ENCODE measurements around the gene FNDC3B. TPM values are rescaled to one million over a fixed set of nuclear protein-coding genes. Genes with fewer than 3 reads are reported as not detected.

The FNDC3B gene
- total and polyA plus RNA-seq, 4 donors = 23.3 to 74.2 (median 32.9) TPM

GRCh38 chr3:172236771-172237742 is 197.7 kb downstream of the FNDC3B start:
- 71% methylated on average over 5 of the region's 5 CpGs for WGBS
- Histone ChIP-seq H3K36me3 (ENCODE audit: control insufficient read depth in 4 of 4, insufficient read depth in 3 of 4, low read depth in 1 of 4, low read length in 3 of 4) (peaks cover 0 to 6% (median under 1%) of the 10 kb centered on the region in 4 donors), H3K27ac (ENCODE audit: low read depth in 1 of 2, low read length in 2 of 2) (no peak overlapping the region), H3K4me1 (ENCODE audit: control insufficient read depth in 4 of 4, insufficient read depth in 4 of 4, low read length in 3 of 4) (peaks cover 0 to 11% (median 3%) of the 10 kb centered on the region in 4 donors), H3K4me3 (ENCODE audit: low read depth in 1 of 3, low read length in 3 of 3) (no peak overlapping the region), H3K9me3 (ENCODE audit: control insufficient read depth in 4 of 4, low read length in 3 of 4) (peaks cover 0 to 2% (median 0%) of the 10 kb centered on the region in 4 donors), H3K9ac (ENCODE audit: low read depth in 1 of 2, low read length in 2 of 2) (no peak overlapping the region), H3K27me3 (ENCODE audit: control insufficient read depth in 4 of 4, insufficient read depth in 4 of 4, low read length in 3 of 4) (no peaks in the 10 kb centered on the region)
- TF ChIP-seq FOXA2 (IDR thresholded peaks at IDR 0.05) (no peak), TAF1 (conservative IDR thresholded peaks at IDR 0.05) (no peak), RAD21 (IDR thresholded peaks at IDR 0.05) (peak in 1 of 2 donors; percentile 44), REST (IDR thresholded peaks at IDR 0.05) (no peak), HNF4A (conservative IDR thresholded peaks at IDR 0.05) (no peak)
- DNase-seq (ENCODE audit: low spot score) = no peak

GRCh38 chr3:172238188-172238587 is 198.8 kb downstream of the FNDC3B start:
- Histone ChIP-seq H3K9ac (ENCODE audit: low read depth in 1 of 2, low read length in 2 of 2) (no peak overlapping the region), H3K4me3 (ENCODE audit: low read depth in 1 of 3, low read length in 3 of 3) (no peak overlapping the region), H3K36me3 (ENCODE audit: control insufficient read depth in 4 of 4, insufficient read depth in 3 of 4, low read depth in 1 of 4, low read length in 3 of 4) (peaks cover 0 to 10% (median under 1%) of the 10 kb centered on the region in 4 donors), H3K4me1 (ENCODE audit: control insufficient read depth in 4 of 4, insufficient read depth in 4 of 4, low read length in 3 of 4) (peaks cover 0 to 11% (median 3%) of the 10 kb centered on the region in 4 donors), H3K27me3 (ENCODE audit: control insufficient read depth in 4 of 4, insufficient read depth in 4 of 4, low read length in 3 of 4) (no peaks in the 10 kb centered on the region), H3K9me3 (ENCODE audit: control insufficient read depth in 4 of 4, low read length in 3 of 4) (peaks cover 0 to 3% (median 1%) of the 10 kb centered on the region in 4 donors), H3K27ac (ENCODE audit: low read depth in 1 of 2, low read length in 2 of 2) (no peak overlapping the region)
- WGBS = 85% methylated on average over 4 of the region's 4 CpGs
- TF ChIP-seq HNF4A (conservative IDR thresholded peaks at IDR 0.05) (no peak), NR2F2 (IDR thresholded peaks at IDR 0.05) (no peak), YY1 (IDR thresholded peaks at IDR 0.05) (no peak), HNF4G (IDR thresholded peaks at IDR 0.05) (no peak), EGR1 (IDR thresholded peaks at IDR 0.05; ENCODE audit: low read depth in 2 of 2) (no peak), REST (IDR thresholded peaks at IDR 0.05) (no peak), FOXA1 (IDR thresholded peaks at IDR 0.05) (no peak), ATF3 (IDR thresholded peaks at IDR 0.05) (no peak), RXRA (IDR thresholded peaks at IDR 0.05) (no peak), TAF1 (conservative IDR thresholded peaks at IDR 0.05) (no peak), JUND (IDR thresholded peaks at IDR 0.05) (no peak), ZBTB33 (IDR thresholded peaks at IDR 0.05) (no peak), SP1 (IDR thresholded peaks at IDR 0.05) (no peak), GABPA (IDR thresholded peaks at IDR 0.05 in 1 of 2, conservative IDR thresholded peaks at IDR 0.05 in 1 of 2) (no peak), RAD21 (IDR thresholded peaks at IDR 0.05) (no peak), FOXA2 (IDR thresholded peaks at IDR 0.05) (no peak), CTCF (IDR thresholded peaks at IDR 0.05; ENCODE audit: low read depth, low read length, missing input control) (no peak), MAX (IDR thresholded peaks at IDR 0.05) (no peak)
- DNase-seq (ENCODE audit: low spot score) = no peak

Data from liver (tissue), 9 donors.